GM19463 (cell line): ENCODE results near the gene MLLT3.
"Not testable (repeated sequence)": the region's sequence is repeated elsewhere in the genome, so short reads cannot be mapped to it uniquely, and the experiment has no call there.

Source experiments
- ATAC-seq: cut with Tn5 transposase; IDR thresholded peaks from one replicate; pipeline ENCODE4 v1.9.1; 2021; ENCODE audit warnings: mild to moderate bottlenecking, moderate library complexity; ENCODE audit not compliant: unreplicated experiment

The MLLT3 gene

DNA sequence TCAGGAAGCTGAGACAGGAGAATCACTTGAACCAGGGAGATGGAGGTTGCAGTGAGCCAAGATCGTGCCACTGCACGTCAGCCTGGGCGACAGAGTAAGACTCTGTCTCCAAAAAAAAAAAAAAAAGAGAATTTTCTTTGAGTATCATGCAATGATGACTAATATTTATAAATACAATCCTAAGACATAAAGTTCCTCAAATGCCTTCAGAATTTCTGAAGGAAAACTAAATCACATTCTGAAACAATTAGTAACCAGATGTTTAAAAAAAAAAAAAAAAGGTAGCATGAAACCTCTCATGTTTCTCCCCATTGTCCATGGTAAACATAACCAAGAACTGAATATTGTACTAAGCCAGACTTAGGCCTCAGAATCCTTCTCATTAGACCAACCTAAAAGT lies 23.1 kb downstream of the MLLT3 start:
- ATAC-seq = no peak

GRCh38 chr9:20598367-20598766 lies 23.9 kb downstream of the MLLT3 start:
- no peak for ATAC-seq

- ATAC-seq = no peak
Observed at GRCh38 chr9:20597862-20598261, 24.4 kb downstream of the MLLT3 start.

DNA sequence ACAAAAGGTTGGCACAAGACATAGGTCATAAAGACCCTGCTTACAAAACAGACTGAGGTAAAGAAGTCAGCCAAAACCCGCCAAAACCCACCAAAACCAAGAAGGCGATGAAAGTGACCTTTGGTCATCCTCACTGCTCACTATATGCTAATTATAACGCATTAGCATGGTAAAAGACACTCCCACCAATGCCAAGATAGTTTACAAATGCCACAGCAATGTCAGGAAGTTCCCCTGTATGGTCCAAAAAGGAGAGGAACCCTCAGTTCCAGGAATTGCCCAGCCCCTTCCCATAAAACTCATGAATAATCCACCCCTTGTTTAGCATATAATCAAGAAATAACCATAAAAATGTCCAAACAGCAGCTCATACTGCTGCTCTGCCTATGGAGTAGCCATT lies 27.7 kb downstream of the MLLT3 start:
- ATAC-seq = no peak

DNA sequence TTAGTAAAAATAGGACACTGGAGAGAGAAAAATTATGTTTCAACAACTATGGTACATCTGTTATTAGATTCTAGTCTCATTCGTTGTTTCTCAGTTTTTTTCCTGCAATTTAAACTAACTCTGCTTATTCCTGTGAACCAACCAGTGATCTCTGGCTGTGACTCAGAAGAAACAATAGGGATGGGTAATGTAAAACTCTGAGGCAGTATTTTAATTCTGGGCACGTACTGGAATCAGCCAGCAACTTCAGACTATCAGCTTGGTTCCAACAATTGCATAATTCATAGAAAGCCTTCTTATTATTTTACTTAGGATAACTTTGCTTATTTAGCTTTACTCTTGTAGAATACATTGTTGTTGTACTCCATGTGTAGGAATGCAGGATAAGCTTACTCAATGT lies 28.8 kb downstream of the MLLT3 start:
- no peak for ATAC-seq

DNA sequence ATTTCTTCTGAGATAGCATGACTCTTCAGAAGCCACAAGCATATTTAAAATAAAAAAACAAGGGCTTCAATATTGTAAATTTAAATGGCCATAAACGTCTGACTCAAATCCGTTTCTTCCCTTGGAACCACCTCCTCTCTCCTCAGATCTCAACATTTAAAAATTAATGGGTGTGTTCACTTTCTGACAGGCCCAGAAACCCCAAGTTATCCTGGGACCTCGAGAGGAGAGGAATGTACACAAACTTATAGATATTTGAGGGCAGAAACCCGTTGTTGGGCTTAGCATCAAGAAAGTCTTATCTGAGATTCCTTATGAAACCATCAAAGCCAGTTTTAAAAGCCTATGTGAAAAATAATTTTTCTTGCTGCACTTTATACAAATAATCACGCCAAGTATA lies 29.2 kb downstream of the MLLT3 start:
- no peak for ATAC-seq

- ATAC-seq = no peak
Observed at GRCh38 chr9:20592673-20593072, 29.6 kb downstream of the MLLT3 start.

- ATAC-seq = no peak
Observed at GRCh38 chr9:20591223-20591622, 31.1 kb downstream of the MLLT3 start.

GRCh38 chr9:20584968-20585643 lies 37.2 kb downstream of the MLLT3 start:
- ATAC-seq = no peak

DNA sequence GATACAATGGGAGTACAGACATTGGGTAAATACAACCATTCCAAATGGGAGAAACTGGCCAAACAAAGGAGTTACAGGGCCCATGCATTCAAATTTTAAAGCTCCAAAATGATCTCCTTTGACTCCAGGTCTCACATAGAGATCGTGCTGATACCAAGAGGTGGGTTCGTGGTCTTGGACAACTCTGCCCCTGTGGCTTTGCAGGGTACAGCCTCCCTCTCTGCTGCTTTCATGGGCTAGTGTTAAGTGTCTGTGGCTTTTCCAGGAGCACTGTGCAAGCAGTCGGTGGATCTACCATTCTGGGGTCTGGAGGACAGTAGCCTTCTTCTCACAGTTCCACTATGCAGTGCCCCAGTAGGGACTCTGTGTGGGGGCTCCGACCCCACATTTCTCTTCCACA lies 39.2 kb downstream of the MLLT3 start:
- not testable (repeated sequence) for ATAC-seq

DNA sequence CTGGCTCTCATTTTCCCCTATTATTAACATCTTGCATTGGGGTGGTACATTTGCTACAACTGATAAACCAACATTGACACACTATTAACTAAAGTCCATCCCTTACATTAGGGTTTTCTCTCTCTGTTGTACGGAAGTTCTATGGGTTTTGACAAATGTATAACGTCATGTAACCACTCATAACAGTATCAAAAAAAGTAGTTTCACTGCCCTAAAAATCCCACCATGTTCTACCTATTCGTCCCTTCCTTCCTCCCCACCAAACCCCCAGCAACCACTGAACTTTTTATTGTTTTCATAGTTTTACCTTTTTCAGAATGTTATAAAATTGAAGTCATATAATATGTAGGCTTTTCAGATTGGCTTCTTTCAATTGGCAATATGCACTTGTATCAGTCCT lies 40.1 kb downstream of the MLLT3 start:
- ATAC-seq = peak; percentile 49

- no peak for ATAC-seq
Observed at GRCh38 chr9:20580673-20581072, 41.6 kb downstream of the MLLT3 start.

DNA sequence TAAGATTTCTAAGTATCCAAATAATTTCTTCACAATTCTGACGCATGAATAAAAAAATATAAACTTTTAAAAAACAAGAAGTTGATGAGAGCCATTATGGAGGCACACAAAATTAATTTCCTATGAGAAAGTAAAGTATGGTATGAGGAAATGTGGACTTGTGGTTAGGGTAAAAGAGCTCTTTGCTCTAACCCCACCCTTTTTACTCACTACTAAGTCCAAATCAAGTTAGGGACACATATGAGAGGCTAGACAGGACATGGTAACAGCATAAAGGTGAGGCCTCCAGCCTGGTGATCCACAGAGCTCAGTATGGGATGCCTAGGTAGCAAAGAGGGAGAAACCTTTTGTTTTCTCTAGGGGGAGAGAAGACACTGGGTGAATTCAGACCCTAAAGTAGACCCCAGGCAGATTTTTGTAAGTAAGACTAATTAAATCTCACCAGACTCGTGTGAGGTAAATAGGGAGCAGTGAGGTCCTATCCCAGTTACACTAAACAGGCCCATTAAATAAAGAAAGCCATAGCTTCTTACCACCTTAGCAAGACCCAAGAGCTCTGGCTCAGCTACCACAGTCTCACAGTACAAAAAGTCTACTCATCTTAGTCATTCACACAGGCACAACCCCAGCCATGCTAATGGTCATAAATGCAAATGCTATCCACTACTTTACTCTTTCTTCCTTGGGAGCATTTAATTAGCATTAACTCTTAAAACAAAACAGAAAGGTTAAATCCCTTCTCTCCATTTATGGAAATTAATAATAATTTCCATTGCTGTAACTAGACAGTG lies 42.6 kb downstream of the MLLT3 start:
- peak; percentile 50 for ATAC-seq

GRCh38 chr9:20573023-20573422 lies 49.3 kb downstream of the MLLT3 start:
- no peak for ATAC-seq

- ATAC-seq = peak; percentile 81
Observed at GRCh38 chr9:20570756-20571155, 51.5 kb downstream of the MLLT3 start.

DNA sequence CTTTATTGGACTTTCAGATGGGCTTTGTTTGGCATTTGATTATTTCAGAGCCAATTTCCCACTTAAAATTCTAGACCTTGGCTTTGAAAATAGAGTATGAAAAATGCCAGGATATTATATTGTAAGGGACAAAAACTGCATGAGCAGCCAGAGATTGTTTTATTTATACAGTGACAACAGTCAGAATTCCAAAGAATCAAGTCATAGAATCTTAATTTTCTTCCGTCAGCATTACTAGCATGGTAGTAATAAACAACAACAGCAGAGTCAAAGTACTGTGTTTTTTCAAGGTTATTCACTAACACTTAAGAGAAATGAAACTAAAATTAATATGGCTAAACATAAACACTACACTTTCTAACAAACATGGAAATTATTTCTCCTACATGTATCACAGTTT lies 52.2 kb downstream of the MLLT3 start:
- ATAC-seq = no peak

DNA sequence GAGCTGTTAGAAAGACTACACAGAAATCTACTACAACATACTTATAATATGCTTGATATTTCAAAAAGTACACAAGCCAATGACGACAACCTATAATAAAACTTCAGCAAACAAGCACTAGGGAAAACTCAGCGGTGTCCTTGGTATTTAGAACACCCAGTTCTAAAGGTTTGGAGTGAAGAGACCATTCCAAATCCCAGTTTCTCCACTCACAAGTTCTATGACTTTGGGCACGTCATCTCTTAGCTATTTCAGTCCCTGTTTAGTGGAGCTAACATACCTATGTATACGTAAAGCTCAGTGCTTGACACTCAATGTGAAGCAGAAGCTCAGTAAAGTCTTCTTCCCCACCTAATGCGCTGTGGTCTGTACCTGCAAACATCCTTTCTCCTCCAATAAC lies 52.8 kb downstream of the MLLT3 start:
- no peak for ATAC-seq

DNA sequence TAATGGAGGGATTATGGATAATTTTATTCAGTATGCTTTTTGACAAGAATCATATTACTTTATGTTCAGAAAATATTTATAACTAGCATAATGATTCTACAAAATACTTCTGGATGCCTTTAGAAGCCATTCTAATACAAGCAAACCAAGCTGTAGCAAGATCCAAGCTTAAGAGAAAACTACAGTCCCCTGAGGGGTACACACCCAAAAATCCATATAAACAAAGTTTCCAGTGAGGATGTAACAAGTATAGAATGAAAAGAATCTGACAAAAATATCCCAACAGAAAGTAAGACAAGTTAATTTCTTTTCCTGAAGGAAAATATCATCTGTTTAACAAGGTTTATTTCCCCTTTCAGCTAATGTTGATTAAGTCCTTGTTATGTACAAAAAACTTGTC lies 53.9 kb downstream of the MLLT3 start:
- no peak for ATAC-seq

DNA sequence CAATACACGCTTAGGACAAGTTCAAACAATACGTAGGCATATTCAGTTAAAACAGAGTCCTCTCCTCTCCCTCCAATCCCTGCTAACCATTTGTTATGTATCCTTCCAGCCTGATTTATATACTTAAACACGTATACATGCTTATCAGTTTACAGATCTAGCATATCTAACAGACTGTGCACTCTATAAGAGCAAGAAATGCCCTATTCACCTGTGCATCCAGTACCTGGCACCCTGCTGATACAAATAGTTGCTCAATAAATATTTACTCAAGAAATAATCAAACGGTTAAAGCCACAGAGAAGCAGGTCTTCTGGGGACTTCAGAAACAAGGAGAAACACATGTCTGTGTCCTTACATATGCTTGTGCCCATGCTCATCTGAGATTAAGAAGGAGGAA lies 55.9 kb downstream of the MLLT3 start:
- ATAC-seq = no peak

- ATAC-seq = no peak
Observed at GRCh38 chr9:20564650-20565049, 57.6 kb downstream of the MLLT3 start.

- ATAC-seq = no peak
Observed at GRCh38 chr9:20563917-20564316, 58.4 kb downstream of the MLLT3 start.

GRCh38 chr9:20562051-20562450 lies 60.2 kb downstream of the MLLT3 start:
- ATAC-seq = peak; percentile 37

DNA sequence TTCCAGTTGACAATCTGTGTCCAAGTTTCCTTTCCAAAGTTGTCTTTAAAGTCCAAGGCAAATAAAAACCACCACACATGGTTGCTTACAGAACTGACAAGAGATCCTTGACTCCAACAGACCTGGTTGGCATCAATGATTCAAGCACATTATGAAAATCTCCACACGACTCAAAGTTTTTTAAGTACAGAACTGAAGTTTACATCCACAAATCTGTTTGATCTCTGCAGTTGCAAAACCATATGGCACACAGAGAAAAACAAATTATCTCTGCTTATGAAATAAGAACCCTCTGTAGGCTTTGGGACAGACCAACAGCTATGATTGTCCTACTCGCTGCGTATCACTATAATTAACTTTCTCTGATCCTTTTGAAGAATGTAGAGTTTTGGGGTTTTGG lies 60.8 kb downstream of the MLLT3 start:
- no peak for ATAC-seq
